Upper lobe of right lung (tissue), 1 donor: Measurements from ENCODE around the gene LRRK1. TPM values are rescaled to one million over a fixed set of nuclear protein-coding genes. Genes with fewer than 3 reads are reported as not detected.

Source experiments
- ATAC-seq: fragments of 200-7000 bp; cut with Tn5 transposase; one replicate; pipeline ENCODE4 v1.9.1; 2020; ENCODE audit warnings: mild to moderate bottlenecking, moderate library complexity
- DNase-seq: peaks from one replicate; pipeline ENCODE4 v3.0.0-alpha.2; 2020
- H3K27ac ChIP-seq: fragments of 200-600 bp; one replicate; pipeline ENCODE4 v1.8.0; 2022
- H3K27me3 ChIP-seq: fragments of 200-600 bp; one replicate; pipeline ENCODE4 v1.8.0; 2022; ENCODE audit warnings: mild to moderate bottlenecking
- H3K36me3 ChIP-seq: fragments of 200-600 bp; one replicate; pipeline ENCODE4 v1.8.0; 2022
- H3K4me1 ChIP-seq: fragments of 200-600 bp; one replicate; pipeline ENCODE4 v1.8.0; 2022
- H3K4me3 ChIP-seq: fragments of 200-600 bp; one replicate; pipeline ENCODE4 v1.8.0; 2022; ENCODE audit warnings: mild to moderate bottlenecking
- H3K9me3 ChIP-seq: fragments of 200-600 bp; one replicate; pipeline ENCODE4 v1.8.0; 2022
- CTCF ChIP-seq: fragments of 200-600 bp; IDR thresholded peaks from one replicate; pipeline ENCODE4 v1.8.0; 2022; ENCODE audit warnings: antibody characterized with exemption
- intact Hi-C: fragments of 100-400 bp; cut with DNase I; formaldehyde crosslinking; loops from one replicate; pipeline ENCODE4 v1.11.0; 2022
- total RNA-seq: library from RNA; stranded (reverse); fragmentation: NEBNext Ultra II Directional; extraction: Animal tissue kit (Norgen Biotek cat#: 25700); gene quantifications from one replicate; pipeline ENCODE4 v1.2.1, GENCODE V29; 2021
- donor health status: DM: no; HTN: yes; CAD: no; lungs with severe emphysema.

Gene LRRK1
- total RNA-seq, 1 donor from 2014 or later = 22.6 TPM

DNA sequence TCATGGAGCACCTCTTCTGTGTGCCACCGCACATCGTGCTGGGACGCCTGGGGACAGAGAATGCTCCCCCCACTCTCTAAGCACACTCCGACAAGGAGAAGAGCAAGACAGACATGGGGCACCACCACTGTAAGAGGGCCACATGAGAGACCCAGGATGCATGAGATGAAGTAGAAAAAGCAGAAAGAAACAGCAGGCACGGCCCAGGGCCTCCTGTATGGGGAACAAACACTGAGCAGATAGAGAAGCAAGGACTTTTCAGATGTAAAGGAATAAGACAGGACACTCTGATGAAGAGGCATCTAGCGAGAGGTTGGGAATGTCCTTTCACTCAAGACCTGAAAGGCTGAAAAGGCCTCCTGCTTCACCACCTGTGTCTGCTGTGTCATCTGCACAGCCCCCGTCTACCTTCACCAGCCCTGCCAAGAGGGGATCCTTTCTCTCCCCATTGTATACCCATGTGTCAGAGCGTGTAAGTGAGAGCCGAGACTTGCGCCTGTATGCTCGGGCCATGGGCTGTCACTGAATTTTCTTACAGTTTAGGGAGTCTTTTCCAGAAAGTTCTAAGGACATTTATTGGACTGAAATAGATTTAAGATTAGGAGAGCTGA lies 125.6 kb downstream of the LRRK1 start:
- DNase-seq = no peak
- Histone ChIP-seq H3K27me3 (no peaks in the 10 kb centered on the region), H3K27ac (peak overlapping the region; percentile 27), H3K36me3 (peaks cover 25% of the 10 kb centered on the region), H3K4me3 (no peak overlapping the region), H3K9me3 (no peaks in the 10 kb centered on the region), H3K4me1 (no peaks in the 10 kb centered on the region)
- TF ChIP-seq CTCF = no peak
- ATAC-seq = no peak
- intact Hi-C loops = no loop called here

DNA sequence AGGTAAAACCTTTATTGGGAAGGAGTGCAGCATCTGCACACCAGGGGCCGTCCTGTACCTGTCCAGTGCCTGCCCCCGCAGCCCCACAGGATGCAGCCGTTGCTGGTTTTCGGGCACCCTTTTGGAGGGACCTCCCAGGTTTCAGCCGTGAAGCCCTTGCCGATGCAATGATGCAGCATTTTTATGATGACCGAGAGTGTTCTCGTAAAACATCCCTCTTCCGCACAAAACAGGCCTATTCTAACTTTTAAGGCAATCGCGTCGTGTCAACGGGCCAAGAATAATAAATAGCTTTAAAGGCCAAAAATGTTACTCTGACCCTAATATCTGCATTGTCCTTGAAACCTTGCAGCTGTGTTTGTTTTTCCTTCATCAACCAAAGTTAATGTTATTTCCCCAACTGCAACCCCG lies 126.1 kb downstream of the LRRK1 start:
- Histone ChIP-seq H3K27me3 (no peaks in the 10 kb centered on the region), H3K4me1 (no peaks in the 10 kb centered on the region), H3K9me3 (no peaks in the 10 kb centered on the region), H3K27ac (peak overlapping the region; percentile 27), H3K36me3 (peaks cover 30% of the 10 kb centered on the region), H3K4me3 (no peak overlapping the region)
- peak; percentile 48 for DNase-seq
- ATAC-seq = no peak
- intact Hi-C loops = no loop called here
- no peak for TF ChIP-seq CTCF

DNA sequence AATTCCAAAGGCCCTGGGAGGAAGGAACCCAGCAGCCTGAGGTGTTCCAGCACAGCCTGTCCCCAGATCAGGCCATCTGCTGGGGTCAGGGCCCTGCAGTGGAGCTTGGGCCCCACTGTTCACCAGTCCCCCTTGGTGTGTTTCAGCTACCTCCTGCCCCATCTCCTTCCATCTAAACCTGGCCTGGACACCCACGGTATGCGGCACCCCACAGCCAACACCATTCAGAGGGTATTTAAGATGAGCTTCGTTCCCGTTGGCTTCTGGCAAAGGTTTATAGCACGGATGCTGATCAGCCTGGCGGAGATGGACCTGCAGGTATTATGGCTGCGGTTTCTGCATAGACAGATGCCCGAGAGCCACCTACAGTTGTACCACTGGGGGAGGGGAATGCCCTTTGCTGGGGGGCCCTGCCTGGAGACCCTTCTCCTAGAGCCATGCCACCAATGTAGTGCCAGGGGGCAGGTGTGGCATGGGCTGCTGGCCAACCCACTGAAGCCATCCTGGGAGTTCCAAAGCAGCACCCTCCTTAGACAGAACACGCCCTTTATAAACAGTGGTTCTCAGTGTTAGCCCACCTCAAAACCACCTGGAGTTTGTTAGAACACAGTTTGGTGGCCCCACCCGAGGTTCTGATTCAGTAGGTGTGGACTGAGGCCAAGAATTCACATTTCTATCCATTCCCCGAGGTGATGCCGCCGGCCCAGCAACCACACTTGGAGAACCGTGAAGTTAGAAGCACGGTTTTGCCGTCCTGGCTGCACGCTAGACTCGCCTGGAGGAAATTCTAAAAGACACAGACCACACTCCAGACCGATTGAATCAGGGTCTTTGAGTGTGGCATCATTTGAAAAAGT lies 126.9 kb downstream of the LRRK1 start:
- DNase-seq (peak; percentile 48), ATAC-seq (no peak)
- no peaks in the 10 kb centered on the region for H3K27me3 ChIP-seq
- no peaks in the 10 kb centered on the region for H3K9me3 ChIP-seq
- H3K4me1 ChIP-seq = no peaks in the 10 kb centered on the region
- no peak for TF ChIP-seq CTCF
- H3K27ac ChIP-seq = peak overlapping the region; percentile 36
- no peak overlapping the region for H3K4me3 ChIP-seq
- intact Hi-C loops = no loop called here
- H3K36me3 ChIP-seq = peaks cover 34% of the 10 kb centered on the region

- intact Hi-C loops = no loop called here
- no peak for TF ChIP-seq CTCF
- Histone ChIP-seq H3K36me3 (peaks cover 39% of the 10 kb centered on the region), H3K4me3 (no peak overlapping the region), H3K27me3 (no peaks in the 10 kb centered on the region), H3K9me3 (no peaks in the 10 kb centered on the region), H3K4me1 (no peaks in the 10 kb centered on the region), H3K27ac (no peak overlapping the region)
- DNase-seq (no peak), ATAC-seq (no peak)
These were observed 127.7 kb downstream of the LRRK1 start for GRCh38 chr15:101046826-101047225.

DNA sequence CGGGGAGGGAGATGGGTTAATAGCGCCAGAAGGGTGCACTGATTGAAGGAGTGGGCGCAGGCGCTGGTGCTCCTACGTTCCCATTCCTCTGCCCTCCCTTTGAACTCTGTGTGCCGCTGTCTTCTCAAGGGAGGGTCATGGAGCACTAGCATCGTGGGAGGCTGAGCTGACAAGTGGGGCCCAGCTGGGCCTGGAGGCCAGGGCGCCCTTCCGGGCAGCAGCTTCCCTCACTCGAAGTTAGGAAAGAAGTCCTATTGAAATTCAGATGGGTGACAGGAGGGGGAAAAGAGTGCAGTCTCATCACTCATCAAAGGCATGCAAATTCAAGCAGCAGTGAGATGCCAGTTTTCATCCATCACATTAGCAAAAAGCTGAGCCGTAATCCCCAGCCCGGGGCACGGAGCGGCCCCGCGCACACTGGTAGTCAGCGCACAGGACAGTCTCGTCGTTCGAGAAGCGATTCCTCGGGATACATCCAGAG lies 128.2 kb downstream of the LRRK1 start:
- ATAC-seq (peak; percentile 8), DNase-seq (peak; percentile 48)
- Histone ChIP-seq H3K36me3 (peaks cover 42% of the 10 kb centered on the region), H3K4me3 (no peak overlapping the region), H3K4me1 (no peaks in the 10 kb centered on the region), H3K27ac (no peak overlapping the region), H3K9me3 (no peaks in the 10 kb centered on the region), H3K27me3 (no peaks in the 10 kb centered on the region)
- TF ChIP-seq CTCF = no peak
- intact Hi-C loops = no loop called here
